CD4-positive, alpha-beta T cell (primary cell): Measurements from ENCODE around the gene TMPRSS7. TPM values are rescaled to one million over a fixed set of nuclear protein-coding genes. Genes with fewer than 3 reads are reported as not detected.

Experiments used
- ATAC-seq: fragments of 200-7000 bp; cut with Tn5 transposase; one replicate; pipeline ENCODE4 v1.10.0; 2022; ENCODE audit warnings: mild to moderate bottlenecking; ENCODE audit not compliant: poor library complexity
- CTCF ChIA-PET: fragments of 350-600 bp; sonication (Branson Sonifier 250); formaldehyde crosslinking; loops from one replicate; lab custom pipeline; 2021; ENCODE audit warnings: antibody characterized with exemption, inconsistent platforms; lab: Charles Lee
- POLR2A ChIA-PET: fragments of 350-600 bp; sonication (Branson Sonifier 250); formaldehyde crosslinking; loops from one replicate; lab custom pipeline; 2021; ENCODE audit warnings: antibody characterized with exemption, inconsistent platforms; lab: Charles Lee
- DNase-seq, 14 experiments: peaks; one replicate each; pipeline ENCODE4 v3.0.0-alpha.2; 2013 to 2020; ENCODE audit warnings: mixed read lengths in 2 of 14
- H3K27ac ChIP-seq, 2 donors: one replicate each; pipeline versions ENCODE4 v1.5.1 to v1.7.0; 2013; ENCODE audit warnings: low read length in 2 of 2, low read depth in 1 of 2, mild to moderate bottlenecking in 1 of 2
- H3K27me3 ChIP-seq, 2 experiments: 1 replicate in 1 of 2; 2 replicates in 1 of 2; pipeline versions ENCODE4 v1.6.1 to v1.7.0; 2013; ENCODE audit warnings: low read length in 2 of 2, control low read depth in 1 of 2, mild to moderate bottlenecking in 1 of 2, moderate library complexity in 1 of 2; ENCODE audit not compliant: insufficient read depth in 2 of 2, control insufficient read depth in 1 of 2
- H3K36me3 ChIP-seq: one replicate; pipeline ENCODE4 v1.6.1; 2013; ENCODE audit warnings: low read length, control low read depth; ENCODE audit not compliant: insufficient read depth
- H3K4me1 ChIP-seq: one replicate; pipeline ENCODE4 v1.6.1; 2013; ENCODE audit warnings: low read length, control low read depth; ENCODE audit not compliant: insufficient read depth
- H3K4me3 ChIP-seq: one replicate; pipeline ENCODE4 v1.5.1; 2013; ENCODE audit warnings: mild to moderate bottlenecking, low read length, moderate library complexity
- H3K9me3 ChIP-seq, 2 experiments: 1 replicate in 1 of 2; 2 replicates in 1 of 2; pipeline versions ENCODE4 v1.6.1 to v1.7.0; 2013; ENCODE audit warnings: low read length in 2 of 2, mild to moderate bottlenecking in 2 of 2, control low read depth in 1 of 2, moderate library complexity in 1 of 2; ENCODE audit not compliant: control insufficient read depth in 1 of 2, insufficient read depth in 1 of 2
- H3K27ac Mint-ChIP-seq: one replicate; pipeline ENCODE4 v1.8.0; 2020; ENCODE audit warnings: mixed read lengths
- H3K27me3 Mint-ChIP-seq: one replicate; pipeline ENCODE4 v1.8.0; 2021; ENCODE audit warnings: mixed read lengths
- H3K36me3 Mint-ChIP-seq: one replicate; pipeline ENCODE4 v1.8.0; 2021; ENCODE audit warnings: low read depth, mixed read lengths
- H3K4me1 Mint-ChIP-seq: one replicate; pipeline ENCODE4 v1.8.0; 2021; ENCODE audit warnings: low read depth, mixed read lengths
- H3K4me3 Mint-ChIP-seq: one replicate; pipeline ENCODE4 v1.8.0; 2020; ENCODE audit warnings: mild to moderate bottlenecking, mixed read lengths
- H3K9me3 Mint-ChIP-seq: one replicate; pipeline ENCODE4 v1.8.0; 2020; ENCODE audit warnings: mixed read lengths
- intact Hi-C, 2 experiments: fragments of 100-400 bp; cut with DNase I in 1 of 2; cut with micrococcal nuclease in 1 of 2; formaldehyde crosslinking; loops; one replicate each; pipeline versions ENCODE4 v1.15.1 to v1.9.0; 2023 to 2025; cut with DNase I, micrococcal nuclease
- total RNA-seq, 174 experiments: library from RNA in 2 of 174; stranded (reverse) in 2 of 174; gene quantifications; one replicate each; pipeline ENCODE4 v1.2.3 and lab custom pipeline; 2021 to 2026
- TF ChIP-seq, protein P1 (sequence below): fragments of 200-600 bp; IDR thresholded peaks from one replicate; pipeline ENCODE4 v1.8.0; 2022; ENCODE audit warnings: antibody characterized with exemption, mild to moderate bottlenecking

TMPRSS7 gene
- total RNA-seq, 2 experiments from 2014 or later: 0.14 TPM; not detected in 1

DNA sequence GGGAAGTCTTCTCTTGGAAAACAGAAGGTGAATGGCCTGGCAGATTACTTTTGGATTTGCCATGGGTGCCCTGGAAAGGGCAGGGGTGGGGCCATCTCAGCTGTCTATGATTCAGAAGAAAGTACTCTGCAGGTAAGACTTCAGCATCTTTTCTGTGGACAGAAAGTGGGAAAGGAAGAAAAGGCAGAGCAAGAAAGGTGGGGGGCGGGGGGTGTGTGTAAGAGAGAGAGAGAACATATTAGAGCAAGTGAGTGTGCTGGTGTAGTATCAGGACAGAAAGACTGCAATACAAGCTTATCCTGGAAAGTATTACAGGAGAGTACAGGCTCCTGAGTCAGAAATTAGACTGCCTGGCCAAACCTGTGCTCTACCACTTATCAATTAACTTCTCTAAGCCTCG, 30.3 kb upstream of the TMPRSS7 start:
- intact Hi-C loops: no loop called here
- peaks cover 20% of the 10 kb centered on the region for H3K4me1 ChIP-seq
- ChIA-PET POLR2A (interaction anchor here (0.6 to 4.5 kb wide), 2 partner anchors 16 to 25 kb away, joined by 3 to 19 read pairs; partner anchors contain the start of gene ABHD10), CTCF (interaction anchor here (3.4 kb wide), 1 partner anchor 9 kb away, joined by 16 read pairs; no protein-coding TSS in a partner anchor)
- ATAC-seq (no peak), DNase-seq (no peak)
- H3K36me3 ChIP-seq: no peaks in the 10 kb centered on the region
- peaks cover 0 to 2% of the 10 kb centered on the region in 2 experiments for H3K27me3 ChIP-seq
- Mint-ChIP-seq H3K4me3 (no peak overlapping the region), H3K36me3 (no peaks in the 10 kb centered on the region), H3K4me1 (peaks cover 39% of the 10 kb centered on the region), H3K27me3 (no peaks in the 10 kb centered on the region), H3K27ac (no peak overlapping the region), H3K9me3 (no peaks in the 10 kb centered on the region)
- no peaks in the 10 kb centered on the region for H3K9me3 ChIP-seq
- H3K27ac ChIP-seq: no peak overlapping the region
- TF ChIP-seq, protein P1, sequence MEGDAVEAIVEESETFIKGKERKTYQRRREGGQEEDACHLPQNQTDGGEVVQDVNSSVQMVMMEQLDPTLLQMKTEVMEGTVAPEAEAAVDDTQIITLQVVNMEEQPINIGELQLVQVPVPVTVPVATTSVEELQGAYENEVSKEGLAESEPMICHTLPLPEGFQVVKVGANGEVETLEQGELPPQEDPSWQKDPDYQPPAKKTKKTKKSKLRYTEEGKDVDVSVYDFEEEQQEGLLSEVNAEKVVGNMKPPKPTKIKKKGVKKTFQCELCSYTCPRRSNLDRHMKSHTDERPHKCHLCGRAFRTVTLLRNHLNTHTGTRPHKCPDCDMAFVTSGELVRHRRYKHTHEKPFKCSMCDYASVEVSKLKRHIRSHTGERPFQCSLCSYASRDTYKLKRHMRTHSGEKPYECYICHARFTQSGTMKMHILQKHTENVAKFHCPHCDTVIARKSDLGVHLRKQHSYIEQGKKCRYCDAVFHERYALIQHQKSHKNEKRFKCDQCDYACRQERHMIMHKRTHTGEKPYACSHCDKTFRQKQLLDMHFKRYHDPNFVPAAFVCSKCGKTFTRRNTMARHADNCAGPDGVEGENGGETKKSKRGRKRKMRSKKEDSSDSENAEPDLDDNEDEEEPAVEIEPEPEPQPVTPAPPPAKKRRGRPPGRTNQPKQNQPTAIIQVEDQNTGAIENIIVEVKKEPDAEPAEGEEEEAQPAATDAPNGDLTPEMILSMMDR: no peak
- no peak overlapping the region for H3K4me3 ChIP-seq

DNA sequence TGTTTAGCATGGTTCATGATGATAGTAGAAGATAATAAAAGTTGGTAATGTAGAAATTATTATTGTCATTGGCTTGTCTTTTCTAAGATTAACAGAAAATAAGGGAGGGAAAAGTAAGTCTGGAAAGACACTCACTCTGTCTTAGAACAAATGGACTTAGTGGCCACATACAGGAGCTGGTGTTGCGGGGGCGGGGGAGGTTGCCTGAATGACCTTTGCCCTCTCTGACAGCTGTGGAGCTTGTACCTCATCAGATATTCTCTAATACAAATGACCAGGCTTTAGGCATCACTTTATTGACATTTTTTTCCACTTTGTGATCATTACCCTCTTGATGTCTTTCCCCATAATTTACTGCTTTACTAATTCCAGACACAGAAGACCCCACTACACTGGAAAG, 29.9 kb upstream of the TMPRSS7 start:
- no peak for ATAC-seq
- TF ChIP-seq, protein P1: no peak
- Histone ChIP-seq H3K27me3 (no peaks in the 10 kb centered on the region), H3K4me3 (no peak overlapping the region), H3K27ac (no peak overlapping the region), H3K36me3 (no peaks in the 10 kb centered on the region), H3K4me1 (peaks cover 17% of the 10 kb centered on the region), H3K9me3 (no peaks in the 10 kb centered on the region)
- Mint-ChIP-seq H3K4me3 (no peak overlapping the region), H3K27ac (no peak overlapping the region), H3K4me1 (peaks cover 36% of the 10 kb centered on the region), H3K9me3 (no peaks in the 10 kb centered on the region), H3K36me3 (no peaks in the 10 kb centered on the region), H3K27me3 (no peaks in the 10 kb centered on the region)
- ChIA-PET POLR2A (interaction anchor here (0.6 to 4.5 kb wide), 2 partner anchors 17 to 26 kb away, joined by 3 to 19 read pairs; partner anchors contain the start of gene ABHD10), CTCF (interaction anchor here (3.4 kb wide), 1 partner anchor 9 kb away, joined by 16 read pairs; no protein-coding TSS in a partner anchor)
- intact Hi-C loops: no loop called here
- no peak for DNase-seq

DNA sequence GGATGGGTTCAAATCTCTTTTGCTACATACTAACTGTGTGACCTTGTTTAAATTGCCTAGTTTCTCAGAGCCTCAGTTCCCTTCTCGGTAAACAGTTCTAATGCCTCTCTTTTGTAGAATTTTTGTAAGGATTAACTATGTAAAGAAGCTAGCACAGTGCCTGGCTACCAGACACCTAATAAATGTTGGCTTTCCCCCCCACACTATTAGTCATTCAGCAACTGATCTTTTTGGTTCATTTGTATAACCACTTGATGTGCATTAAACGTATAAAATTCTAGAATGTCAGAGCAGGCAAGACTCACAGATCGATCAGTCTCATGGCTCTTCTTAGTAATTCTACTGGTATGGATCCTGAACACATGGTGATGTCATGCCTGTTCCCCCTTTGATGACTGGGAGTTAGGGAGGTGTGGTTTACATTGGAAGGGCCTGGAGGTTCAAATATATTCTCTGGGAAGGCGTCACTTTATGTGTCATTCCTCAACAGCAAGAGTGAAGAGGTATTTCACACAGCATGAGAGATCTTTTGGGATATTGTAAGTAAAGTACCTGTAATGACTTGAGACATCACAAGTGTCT, 29.4 kb upstream of the TMPRSS7 start:
- ATAC-seq (no peak), DNase-seq (no peak)
- H3K36me3 ChIP-seq: no peaks in the 10 kb centered on the region
- TF ChIP-seq, protein P1: no peak
- CTCF ChIA-PET: interaction anchor here (3.4 kb wide), 1 partner anchor 8 kb away, joined by 16 read pairs; no protein-coding TSS in a partner anchor
- Mint-ChIP-seq H3K4me1 (peaks cover 36% of the 10 kb centered on the region), H3K36me3 (no peaks in the 10 kb centered on the region), H3K27ac (no peak overlapping the region), H3K9me3 (no peaks in the 10 kb centered on the region), H3K27me3 (no peaks in the 10 kb centered on the region), H3K4me3 (no peak overlapping the region)
- H3K4me1 ChIP-seq: peaks cover 17% of the 10 kb centered on the region
- H3K4me3 ChIP-seq: no peak overlapping the region
- POLR2A ChIA-PET: no interaction called here
- no peaks in the 10 kb centered on the region for H3K27me3 ChIP-seq
- H3K9me3 ChIP-seq: no peaks in the 10 kb centered on the region
- intact Hi-C loops: no loop called here
- no peak overlapping the region for H3K27ac ChIP-seq
